CD4-positive, alpha-beta T cell (primary cell): ENCODE measurements around the gene HAP1. TPM values are rescaled to one million over a fixed set of nuclear protein-coding genes. Genes with fewer than 3 reads are reported as not detected.

Experiments
- ATAC-seq: fragments of 200-7000 bp; cut with Tn5 transposase; one replicate; pipeline ENCODE4 v1.10.0; 2022; ENCODE audit warnings: mild to moderate bottlenecking; ENCODE audit not compliant: poor library complexity
- CTCF ChIA-PET: fragments of 350-600 bp; sonication (Branson Sonifier 250); formaldehyde crosslinking; loops from one replicate; lab custom pipeline; 2021; ENCODE audit warnings: antibody characterized with exemption, inconsistent platforms; lab: Charles Lee
- POLR2A ChIA-PET: fragments of 350-600 bp; sonication (Branson Sonifier 250); formaldehyde crosslinking; loops from one replicate; lab custom pipeline; 2021; ENCODE audit warnings: antibody characterized with exemption, inconsistent platforms; lab: Charles Lee
- DNase-seq, 14 experiments: peaks; one replicate each; pipeline ENCODE4 v3.0.0-alpha.2; 2013 to 2020; ENCODE audit warnings: mixed read lengths in 2 of 14
- H3K27ac ChIP-seq, 2 donors: one replicate each; pipeline versions ENCODE4 v1.5.1 to v1.7.0; 2013; ENCODE audit warnings: low read length in 2 of 2, low read depth in 1 of 2, mild to moderate bottlenecking in 1 of 2
- H3K27me3 ChIP-seq, 2 experiments: 1 replicate in 1 of 2; 2 replicates in 1 of 2; pipeline versions ENCODE4 v1.6.1 to v1.7.0; 2013; ENCODE audit warnings: low read length in 2 of 2, control low read depth in 1 of 2, mild to moderate bottlenecking in 1 of 2, moderate library complexity in 1 of 2; ENCODE audit not compliant: insufficient read depth in 2 of 2, control insufficient read depth in 1 of 2
- H3K36me3 ChIP-seq: one replicate; pipeline ENCODE4 v1.6.1; 2013; ENCODE audit warnings: low read length, control low read depth; ENCODE audit not compliant: insufficient read depth
- H3K4me1 ChIP-seq: one replicate; pipeline ENCODE4 v1.6.1; 2013; ENCODE audit warnings: low read length, control low read depth; ENCODE audit not compliant: insufficient read depth
- H3K4me3 ChIP-seq: one replicate; pipeline ENCODE4 v1.5.1; 2013; ENCODE audit warnings: mild to moderate bottlenecking, low read length, moderate library complexity
- H3K9me3 ChIP-seq, 2 experiments: 1 replicate in 1 of 2; 2 replicates in 1 of 2; pipeline versions ENCODE4 v1.6.1 to v1.7.0; 2013; ENCODE audit warnings: low read length in 2 of 2, mild to moderate bottlenecking in 2 of 2, control low read depth in 1 of 2, moderate library complexity in 1 of 2; ENCODE audit not compliant: control insufficient read depth in 1 of 2, insufficient read depth in 1 of 2
- H3K27ac Mint-ChIP-seq: one replicate; pipeline ENCODE4 v1.8.0; 2020; ENCODE audit warnings: mixed read lengths
- H3K27me3 Mint-ChIP-seq: one replicate; pipeline ENCODE4 v1.8.0; 2021; ENCODE audit warnings: mixed read lengths
- H3K36me3 Mint-ChIP-seq: one replicate; pipeline ENCODE4 v1.8.0; 2021; ENCODE audit warnings: low read depth, mixed read lengths
- H3K4me1 Mint-ChIP-seq: one replicate; pipeline ENCODE4 v1.8.0; 2021; ENCODE audit warnings: low read depth, mixed read lengths
- H3K4me3 Mint-ChIP-seq: one replicate; pipeline ENCODE4 v1.8.0; 2020; ENCODE audit warnings: mild to moderate bottlenecking, mixed read lengths
- H3K9me3 Mint-ChIP-seq: one replicate; pipeline ENCODE4 v1.8.0; 2020; ENCODE audit warnings: mixed read lengths
- CTCF ChIP-seq: fragments of 200-600 bp; IDR thresholded peaks from one replicate; pipeline ENCODE4 v1.8.0; 2022; ENCODE audit warnings: antibody characterized with exemption, mild to moderate bottlenecking
- intact Hi-C, 2 experiments: fragments of 100-400 bp; cut with DNase I in 1 of 2; cut with micrococcal nuclease in 1 of 2; formaldehyde crosslinking; loops; one replicate each; pipeline versions ENCODE4 v1.15.1 to v1.9.0; 2023 to 2025; cut with DNase I, micrococcal nuclease
- total RNA-seq, 174 experiments: library from RNA in 2 of 174; stranded (reverse) in 2 of 174; gene quantifications; one replicate each; pipeline ENCODE4 v1.2.3 and lab custom pipeline; 2021 to 2026

HAP1 gene
- total RNA-seq, 2 experiments from 2014 or later, result 0.11 TPM; not detected in 1

DNA sequence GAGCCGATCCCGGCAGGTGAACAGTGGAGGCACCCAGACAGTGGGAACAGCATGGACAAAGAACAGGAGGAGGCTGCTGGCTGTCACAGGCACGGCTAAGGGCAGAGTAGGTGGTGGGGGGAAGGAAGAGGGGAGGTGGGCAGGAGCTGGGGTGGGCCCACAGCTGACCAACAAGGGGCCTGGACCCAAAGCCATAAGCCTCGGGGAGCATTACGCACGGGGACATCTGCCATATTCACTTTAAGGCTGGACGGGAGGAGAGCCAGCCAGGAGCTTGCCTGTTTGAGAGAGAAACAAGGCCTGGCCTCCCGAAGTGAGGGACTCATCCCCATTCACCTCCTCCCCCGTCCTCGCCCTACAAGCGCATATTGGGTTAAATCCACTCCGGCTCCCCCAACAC is 19.6 kb upstream of the HAP1 start:
- no peak overlapping the region for H3K27ac ChIP-seq
- no peaks in the 10 kb centered on the region for H3K9me3 ChIP-seq
- Mint-ChIP-seq H3K4me1 (no peaks in the 10 kb centered on the region), H3K36me3 (no peaks in the 10 kb centered on the region), H3K27ac (no peak overlapping the region), H3K27me3 (peaks cover under 1% of the 10 kb centered on the region), H3K4me3 (no peak overlapping the region), H3K9me3 (no peaks in the 10 kb centered on the region)
- DNase-seq (no peak), ATAC-seq (no peak)
- POLR2A ChIA-PET, result no interaction called here
- no peak overlapping the region for H3K4me3 ChIP-seq
- no peak for TF ChIP-seq CTCF
- intact Hi-C loops, result no loop called here
- H3K4me1 ChIP-seq, result no peaks in the 10 kb centered on the region
- no peaks in the 10 kb centered on the region for H3K27me3 ChIP-seq
- CTCF ChIA-PET, result no interaction called here
- no peaks in the 10 kb centered on the region for H3K36me3 ChIP-seq

DNA sequence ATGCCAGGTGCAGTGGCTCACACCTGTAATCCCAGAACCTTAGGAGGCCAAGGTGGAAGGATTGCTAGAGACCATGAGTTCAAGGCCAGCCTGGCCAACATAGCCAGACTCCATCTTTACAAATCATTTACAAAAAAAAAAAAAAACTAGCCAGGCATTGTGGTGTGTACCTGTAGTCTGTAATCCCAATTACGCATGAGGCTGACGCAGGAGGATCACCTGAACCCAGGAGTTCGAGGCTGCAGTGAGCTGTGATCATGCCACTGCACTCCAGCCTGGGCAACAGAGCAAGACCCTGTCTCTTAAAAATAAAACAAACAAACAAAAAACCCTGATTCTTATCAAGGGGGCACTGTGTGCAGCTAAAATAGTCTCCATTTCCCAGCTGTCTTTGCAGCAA is 16.8 kb upstream of the HAP1 start:
- Histone ChIP-seq H3K4me1 (no peaks in the 10 kb centered on the region), H3K27me3 (no peaks in the 10 kb centered on the region), H3K27ac (no peak overlapping the region), H3K9me3 (no peaks in the 10 kb centered on the region), H3K36me3 (no peaks in the 10 kb centered on the region), H3K4me3 (no peak overlapping the region)
- Mint-ChIP-seq H3K4me1 (no peaks in the 10 kb centered on the region), H3K9me3 (no peaks in the 10 kb centered on the region), H3K27ac (no peak overlapping the region), H3K36me3 (no peaks in the 10 kb centered on the region), H3K4me3 (no peak overlapping the region), H3K27me3 (peaks cover 6% of the 10 kb centered on the region)
- DNase-seq (no peak), ATAC-seq (no peak)
- CTCF ChIA-PET, result no interaction called here
- intact Hi-C loops, result no loop called here
- no peak for TF ChIP-seq CTCF
- POLR2A ChIA-PET, result no interaction called here

- ATAC-seq, result no peak
- Mint-ChIP-seq H3K27ac (no peak overlapping the region), H3K4me3 (no peak overlapping the region), H3K4me1 (no peaks in the 10 kb centered on the region), H3K9me3 (no peaks in the 10 kb centered on the region), H3K36me3 (no peaks in the 10 kb centered on the region), H3K27me3 (peaks cover 6% of the 10 kb centered on the region)
- intact Hi-C loops, result no loop called here
- CTCF ChIA-PET, result no interaction called here
- Histone ChIP-seq H3K27me3 (no peaks in the 10 kb centered on the region), H3K27ac (no peak overlapping the region), H3K4me3 (no peak overlapping the region), H3K36me3 (no peaks in the 10 kb centered on the region), H3K9me3 (no peaks in the 10 kb centered on the region), H3K4me1 (no peaks in the 10 kb centered on the region)
- no peak for DNase-seq
- TF ChIP-seq CTCF, result no peak
- POLR2A ChIA-PET, result interaction anchor here (0.7 kb wide), 1 partner anchor 874 kb away, joined by 3 read pairs; no protein-coding TSS in a partner anchor
These were observed 16.4 kb upstream of the HAP1 start for GRCh38 chr17:41750862-41751261.
